Neural progenitor cell (in vitro differentiated cells): ENCODE results near the gene TIMP2. TPM values are rescaled to one million over a fixed set of nuclear protein-coding genes. Genes with fewer than 3 reads are reported as not detected.

Experiments
- DNase-seq: peaks from one replicate; pipeline ENCODE4 v3.0.0-alpha.2; 2016; ENCODE audit warnings: low spot score
- H2AFZ ChIP-seq: fragments of 200-600 bp; sonication (generic); replicated peaks from 2 replicates; pipeline ENCODE4 v1.6.1; 2016; ENCODE audit warnings: antibody characterized with exemption
- H3F3A ChIP-seq: fragments of 200-600 bp; sonication (generic); 2 replicates; pipeline ENCODE4 v1.6.1; 2016; ENCODE audit warnings: antibody characterized with exemption, low read depth
- H3K27ac ChIP-seq: fragments of 200-600 bp; sonication (generic); 2 replicates; pipeline ENCODE4 v1.5.1; 2016; ENCODE audit warnings: mild to moderate bottlenecking
- H3K27me3 ChIP-seq: fragments of 200-600 bp; sonication (generic); 2 replicates; pipeline ENCODE4 v1.6.1; 2016; ENCODE audit warnings: mild to moderate bottlenecking, moderate library complexity
- H3K36me3 ChIP-seq: fragments of 200-600 bp; sonication (generic); 2 replicates; pipeline ENCODE4 v1.5.1; 2016
- H3K4me1 ChIP-seq: fragments of 200-600 bp; sonication (generic); 2 replicates; pipeline ENCODE4 v1.6.1; 2016; ENCODE audit warnings: mixed run types
- H3K4me2 ChIP-seq: fragments of 200-600 bp; sonication (generic); 2 replicates; pipeline ENCODE4 v1.6.1; 2016
- H3K4me3 ChIP-seq: fragments of 200-600 bp; sonication (generic); 2 replicates; pipeline ENCODE4 v1.5.1; 2016
- H3K79me2 ChIP-seq: fragments of 200-600 bp; sonication (generic); 2 replicates; pipeline ENCODE4 v1.6.1; 2016; ENCODE audit warnings: low read depth
- H3K9ac ChIP-seq: fragments of 200-600 bp; sonication (generic); 2 replicates; pipeline ENCODE4 v1.6.1; 2016
- H3K9me3 ChIP-seq: fragments of 200-600 bp; sonication (generic); 2 replicates; pipeline ENCODE4 v1.5.1; 2016; ENCODE audit warnings: low read depth
- H4K20me1 ChIP-seq: fragments of 200-600 bp; sonication (generic); 2 replicates; pipeline ENCODE4 v1.6.1; 2016; ENCODE audit warnings: low read depth
- H3K27ac Mint-ChIP-seq: 3 replicates; pipeline ENCODE4 v1.8.0; 2021; ENCODE audit warnings: mixed read lengths
- H3K27me3 Mint-ChIP-seq: 2 replicates; pipeline ENCODE4 v1.8.0; 2022; ENCODE audit warnings: low read depth, mild to moderate bottlenecking, inconsistent platforms, moderate library complexity, mixed read lengths; ENCODE audit not compliant: insufficient read depth
- H3K36me3 Mint-ChIP-seq: 3 replicates; pipeline ENCODE4 v1.8.0; 2021; ENCODE audit warnings: mixed read lengths
- H3K4me1 Mint-ChIP-seq: 3 replicates; pipeline ENCODE4 v1.8.0; 2021; ENCODE audit warnings: mixed read lengths
- H3K4me3 Mint-ChIP-seq: 3 replicates; pipeline ENCODE4 v1.8.0; 2021; ENCODE audit warnings: mild to moderate bottlenecking, moderate library complexity, mixed read lengths
- H3K9me3 Mint-ChIP-seq: 3 replicates; pipeline ENCODE4 v1.8.0; 2020; ENCODE audit warnings: mixed read lengths
- EZH2 ChIP-seq: fragments of 200-600 bp; sonication (generic); IDR thresholded peaks from 2 replicates; pipeline ENCODE4 v1.6.1; 2017; ENCODE audit warnings: antibody characterized with exemption, mild to moderate bottlenecking, moderate library complexity
- EZH2phosphoT487 ChIP-seq: fragments of 200-600 bp; sonication (generic); IDR thresholded peaks from 2 replicates; pipeline ENCODE4 v1.6.1; 2017; ENCODE audit warnings: antibody characterized with exemption
- total RNA-seq: library from RNA; depleted of rRNA; stranded (reverse); fragments of >200 nt; gene quantifications from 2 replicates; pipeline ENCODE4 v1.2.3, GENCODE V29; 2015; ENCODE audit warnings: low replicate concordance
- TF ChIP-seq, protein P1 (sequence below): fragments of 200-600 bp; sonication (generic); IDR thresholded peaks from 2 replicates; pipeline ENCODE4 v1.5.1; 2017; ENCODE audit warnings: antibody characterized with exemption, mild to moderate bottlenecking

The TIMP2 gene
- total RNA-seq, 1 donor from 2014 or later = 19.8 TPM

DNA sequence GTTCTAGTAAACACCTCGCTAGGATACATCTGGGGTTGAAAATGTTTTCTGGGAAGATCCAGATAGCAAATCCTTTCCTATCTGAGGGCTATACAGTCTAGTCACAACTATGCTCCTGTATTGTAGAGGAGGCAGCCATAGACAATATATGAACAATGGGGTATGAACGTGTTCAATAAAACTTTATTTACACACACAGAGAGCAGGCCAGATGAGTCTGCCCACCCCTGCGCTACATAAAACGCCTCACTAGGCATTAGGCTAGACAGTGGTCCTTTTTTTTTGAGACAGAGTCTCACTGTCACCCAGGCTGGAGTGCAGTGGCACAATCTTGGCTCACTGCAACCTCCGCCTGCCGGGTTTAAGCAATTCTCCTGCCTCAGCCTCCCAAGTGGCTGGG lies 95.7 kb downstream of the TIMP2 start:
- H3K4me1 ChIP-seq = no peaks in the 10 kb centered on the region
- H3K36me3 ChIP-seq = no peaks in the 10 kb centered on the region
- no peaks in the 10 kb centered on the region for H3K9me3 Mint-ChIP-seq
- H3K79me2 ChIP-seq = peaks cover 8% of the 10 kb centered on the region
- TF ChIP-seq, protein P1, sequence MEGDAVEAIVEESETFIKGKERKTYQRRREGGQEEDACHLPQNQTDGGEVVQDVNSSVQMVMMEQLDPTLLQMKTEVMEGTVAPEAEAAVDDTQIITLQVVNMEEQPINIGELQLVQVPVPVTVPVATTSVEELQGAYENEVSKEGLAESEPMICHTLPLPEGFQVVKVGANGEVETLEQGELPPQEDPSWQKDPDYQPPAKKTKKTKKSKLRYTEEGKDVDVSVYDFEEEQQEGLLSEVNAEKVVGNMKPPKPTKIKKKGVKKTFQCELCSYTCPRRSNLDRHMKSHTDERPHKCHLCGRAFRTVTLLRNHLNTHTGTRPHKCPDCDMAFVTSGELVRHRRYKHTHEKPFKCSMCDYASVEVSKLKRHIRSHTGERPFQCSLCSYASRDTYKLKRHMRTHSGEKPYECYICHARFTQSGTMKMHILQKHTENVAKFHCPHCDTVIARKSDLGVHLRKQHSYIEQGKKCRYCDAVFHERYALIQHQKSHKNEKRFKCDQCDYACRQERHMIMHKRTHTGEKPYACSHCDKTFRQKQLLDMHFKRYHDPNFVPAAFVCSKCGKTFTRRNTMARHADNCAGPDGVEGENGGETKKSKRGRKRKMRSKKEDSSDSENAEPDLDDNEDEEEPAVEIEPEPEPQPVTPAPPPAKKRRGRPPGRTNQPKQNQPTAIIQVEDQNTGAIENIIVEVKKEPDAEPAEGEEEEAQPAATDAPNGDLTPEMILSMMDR = no peak
- TF ChIP-seq EZH2phosphoT487 (no peak), EZH2 (no peak)
- peaks cover 2% of the 10 kb centered on the region for H3K27me3 Mint-ChIP-seq
- H4K20me1 ChIP-seq = peaks cover 23% of the 10 kb centered on the region
- H3K36me3 Mint-ChIP-seq = peaks cover 32% of the 10 kb centered on the region
- no peaks in the 10 kb centered on the region for H3K9me3 ChIP-seq
- H3K4me3 Mint-ChIP-seq = no peak overlapping the region
- H3K4me1 Mint-ChIP-seq = no peaks in the 10 kb centered on the region
- no peak overlapping the region for H2AFZ ChIP-seq
- no peaks in the 10 kb centered on the region for H3K27me3 ChIP-seq
- H3F3A ChIP-seq = no peaks in the 10 kb centered on the region
- no peak overlapping the region for H3K4me2 ChIP-seq
- H3K27ac ChIP-seq = no peak overlapping the region
- no peak overlapping the region for H3K27ac Mint-ChIP-seq
- DNase-seq = no peak
- no peak overlapping the region for H3K9ac ChIP-seq
- H3K4me3 ChIP-seq = no peak overlapping the region

DNA sequence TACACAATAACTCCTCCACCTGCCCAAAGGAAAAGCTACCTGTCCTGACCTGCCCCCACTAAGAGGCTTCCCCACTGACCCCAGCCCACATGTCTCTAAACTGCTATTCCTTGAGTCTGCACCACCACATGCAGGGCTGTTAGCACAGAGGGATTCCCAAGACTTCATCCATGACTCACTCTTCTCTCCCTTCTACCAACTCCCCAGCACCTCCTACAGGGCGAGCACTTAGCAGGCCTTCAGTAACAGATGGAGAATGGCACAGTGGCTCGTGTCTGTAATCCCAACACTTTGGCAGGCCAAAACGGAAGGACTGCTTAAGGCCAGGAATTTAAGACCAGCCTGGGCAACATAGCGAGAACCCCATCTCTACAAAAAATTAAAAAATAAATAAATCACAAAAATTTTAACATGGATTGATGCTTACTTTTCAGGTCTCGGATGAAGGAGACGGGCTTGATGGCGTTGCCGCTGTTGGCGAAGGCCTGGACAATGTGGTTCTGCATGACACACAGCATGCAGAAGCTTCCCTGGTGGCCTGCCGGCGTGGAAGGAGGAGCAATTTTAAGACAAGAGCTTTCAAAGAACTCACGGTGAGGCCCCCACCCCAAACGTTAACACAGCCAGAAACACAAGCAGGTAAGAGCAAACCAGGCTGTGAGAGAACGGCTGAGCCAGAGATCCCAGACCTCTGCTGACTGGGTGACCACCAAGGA lies 96.6 kb downstream of the TIMP2 start:
- H3K9me3 Mint-ChIP-seq = no peaks in the 10 kb centered on the region
- Histone ChIP-seq H3K9me3 (no peaks in the 10 kb centered on the region), H3K79me2 (peaks cover 12% of the 10 kb centered on the region), H3K4me3 (no peak overlapping the region), H3K27me3 (no peaks in the 10 kb centered on the region), H3K36me3 (no peaks in the 10 kb centered on the region), H3K4me1 (peaks cover 5% of the 10 kb centered on the region), H3K4me2 (no peak overlapping the region), H3K9ac (no peak overlapping the region), H3K27ac (no peak overlapping the region), H3F3A (no peaks in the 10 kb centered on the region), H2AFZ (no peak overlapping the region), H4K20me1 (peaks cover 32% of the 10 kb centered on the region)
- TF ChIP-seq EZH2phosphoT487 (no peak), EZH2 (no peak)
- TF ChIP-seq, protein P1 = peak; percentile 10
- H3K4me3 Mint-ChIP-seq = no peak overlapping the region
- H3K36me3 Mint-ChIP-seq = peaks cover 35% of the 10 kb centered on the region
- H3K27ac Mint-ChIP-seq = no peak overlapping the region
- peaks cover 2% of the 10 kb centered on the region for H3K27me3 Mint-ChIP-seq
- peaks cover 5% of the 10 kb centered on the region for H3K4me1 Mint-ChIP-seq
- peak; percentile 24 for DNase-seq

DNA sequence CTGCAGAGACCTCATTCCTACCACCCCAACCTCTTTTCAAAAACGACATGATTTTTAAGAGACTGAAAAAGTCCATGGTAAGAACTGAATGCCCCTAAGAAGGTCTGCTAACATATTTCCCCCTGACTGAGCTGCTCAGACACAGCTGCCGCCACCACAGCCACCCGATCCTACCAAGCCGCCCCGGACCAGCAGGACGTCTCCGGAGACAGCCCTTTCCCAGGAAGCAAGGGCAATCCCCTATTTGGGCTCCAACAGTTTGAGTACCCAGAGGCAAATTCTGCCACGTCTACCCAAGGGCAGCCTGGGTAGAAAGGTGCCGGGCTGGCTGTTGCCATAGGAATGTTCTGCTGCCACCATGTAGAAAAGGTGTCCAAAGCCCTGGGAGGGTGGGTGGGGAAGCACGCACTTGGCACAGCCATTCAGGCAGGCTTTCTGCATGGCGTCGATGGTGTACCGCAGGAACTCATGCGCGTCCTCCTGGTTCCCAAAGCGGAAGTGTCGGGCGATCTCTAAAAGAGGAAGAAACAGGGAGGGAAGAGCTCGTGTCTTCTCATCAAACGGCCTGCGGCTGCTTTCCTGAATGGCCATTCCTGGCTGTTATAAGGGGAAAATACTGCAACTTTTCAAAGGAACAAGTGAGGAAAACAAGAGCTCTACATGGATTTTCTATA lies 98.2 kb downstream of the TIMP2 start:
- Histone ChIP-seq H3K4me2 (no peak overlapping the region), H3F3A (no peaks in the 10 kb centered on the region), H3K9ac (no peak overlapping the region), H4K20me1 (peaks cover 39% of the 10 kb centered on the region), H3K9me3 (no peaks in the 10 kb centered on the region), H3K4me1 (peaks cover 9% of the 10 kb centered on the region), H3K4me3 (no peak overlapping the region), H3K79me2 (peaks cover 12% of the 10 kb centered on the region), H3K27ac (no peak overlapping the region), H3K27me3 (no peaks in the 10 kb centered on the region), H3K36me3 (no peaks in the 10 kb centered on the region), H2AFZ (no peak overlapping the region)
- no peaks in the 10 kb centered on the region for H3K9me3 Mint-ChIP-seq
- peaks cover 14% of the 10 kb centered on the region for H3K4me1 Mint-ChIP-seq
- peaks cover 38% of the 10 kb centered on the region for H3K36me3 Mint-ChIP-seq
- H3K27ac Mint-ChIP-seq = peak overlapping the region; percentile 21
- no peak overlapping the region for H3K4me3 Mint-ChIP-seq
- DNase-seq = no peak
- no peaks in the 10 kb centered on the region for H3K27me3 Mint-ChIP-seq
- TF ChIP-seq EZH2 (no peak), EZH2phosphoT487 (no peak)
- TF ChIP-seq, protein P1 = no peak
